HCT116 (cell line): ENCODE measurements around the gene TMEM132C.

Source experiments
- CEBPB ChIP-seq: IDR thresholded peaks from 2 replicates; pipeline ENCODE4 v1.6.1; 2012; ENCODE audit warnings: low read depth
- EGR1 ChIP-seq: IDR thresholded peaks from 2 replicates; pipeline ENCODE4 v1.6.1; 2012; ENCODE audit warnings: low read depth
- EZH2 ChIP-seq: fragments of 200-600 bp; sonication (generic); IDR thresholded peaks from 2 replicates; pipeline ENCODE4 v1.6.1; 2017; ENCODE audit warnings: antibody characterized with exemption, mixed run types
- EZH2phosphoT487 ChIP-seq: fragments of 200-600 bp; IDR thresholded peaks from 2 replicates; pipeline ENCODE4 v1.6.1; 2018; ENCODE audit warnings: antibody characterized with exemption, borderline replicate concordance
- POLR2A ChIP-seq: IDR thresholded peaks from 2 replicates; pipeline ENCODE4 v1.7.0; 2011; ENCODE audit warnings: borderline replicate concordance; ENCODE audit not compliant: insufficient read depth, insufficient read length; ENCODE audit errors: extremely low read depth
- POLR2AphosphoS5 ChIP-seq: IDR thresholded peaks from 2 replicates; pipeline ENCODE4 v1.6.1; 2011; ENCODE audit warnings: mild to moderate bottlenecking, low read depth, low read length, moderate library complexity
- RAD21 ChIP-seq: IDR thresholded peaks from 2 replicates; pipeline ENCODE4 v1.6.1; 2012; ENCODE audit warnings: low read depth, mild to moderate bottlenecking
- ZBTB33 ChIP-seq: IDR thresholded peaks from 2 replicates; pipeline ENCODE4 v1.6.1; 2011; ENCODE audit warnings: mild to moderate bottlenecking, low read length, moderate library complexity; ENCODE audit not compliant: insufficient replicate concordance; ENCODE audit errors: extremely low read depth
- TF ChIP-seq, protein P1 (sequence below): IDR thresholded peaks from 2 replicates; pipeline ENCODE4 v1.6.1; 2012; ENCODE audit warnings: low read depth
- TF ChIP-seq, protein P2 (sequence below), 3 experiments: fragments of 200-600 bp in 1 of 3; sonication (generic) in 1 of 3; IDR thresholded peaks in 2 of 3; conservative IDR thresholded peaks in 1 of 3; 2 replicates each; pipeline ENCODE4 v1.5.1; 2012 to 2017; ENCODE audit warnings: low read depth in 2 of 3, low read length in 2 of 3, antibody characterized with exemption in 1 of 3, borderline replicate concordance in 1 of 3, control low read depth in 1 of 3, mild to moderate bottlenecking in 1 of 3, mixed read lengths in 1 of 3, mixed run types in 1 of 3, moderate library complexity in 1 of 3; ENCODE audit not compliant: insufficient read depth in 1 of 3
- TF ChIP-seq, protein P3 (sequence below): IDR thresholded peaks from 2 replicates; pipeline ENCODE4 v1.6.1; 2012

- TF ChIP-seq, protein P1, sequence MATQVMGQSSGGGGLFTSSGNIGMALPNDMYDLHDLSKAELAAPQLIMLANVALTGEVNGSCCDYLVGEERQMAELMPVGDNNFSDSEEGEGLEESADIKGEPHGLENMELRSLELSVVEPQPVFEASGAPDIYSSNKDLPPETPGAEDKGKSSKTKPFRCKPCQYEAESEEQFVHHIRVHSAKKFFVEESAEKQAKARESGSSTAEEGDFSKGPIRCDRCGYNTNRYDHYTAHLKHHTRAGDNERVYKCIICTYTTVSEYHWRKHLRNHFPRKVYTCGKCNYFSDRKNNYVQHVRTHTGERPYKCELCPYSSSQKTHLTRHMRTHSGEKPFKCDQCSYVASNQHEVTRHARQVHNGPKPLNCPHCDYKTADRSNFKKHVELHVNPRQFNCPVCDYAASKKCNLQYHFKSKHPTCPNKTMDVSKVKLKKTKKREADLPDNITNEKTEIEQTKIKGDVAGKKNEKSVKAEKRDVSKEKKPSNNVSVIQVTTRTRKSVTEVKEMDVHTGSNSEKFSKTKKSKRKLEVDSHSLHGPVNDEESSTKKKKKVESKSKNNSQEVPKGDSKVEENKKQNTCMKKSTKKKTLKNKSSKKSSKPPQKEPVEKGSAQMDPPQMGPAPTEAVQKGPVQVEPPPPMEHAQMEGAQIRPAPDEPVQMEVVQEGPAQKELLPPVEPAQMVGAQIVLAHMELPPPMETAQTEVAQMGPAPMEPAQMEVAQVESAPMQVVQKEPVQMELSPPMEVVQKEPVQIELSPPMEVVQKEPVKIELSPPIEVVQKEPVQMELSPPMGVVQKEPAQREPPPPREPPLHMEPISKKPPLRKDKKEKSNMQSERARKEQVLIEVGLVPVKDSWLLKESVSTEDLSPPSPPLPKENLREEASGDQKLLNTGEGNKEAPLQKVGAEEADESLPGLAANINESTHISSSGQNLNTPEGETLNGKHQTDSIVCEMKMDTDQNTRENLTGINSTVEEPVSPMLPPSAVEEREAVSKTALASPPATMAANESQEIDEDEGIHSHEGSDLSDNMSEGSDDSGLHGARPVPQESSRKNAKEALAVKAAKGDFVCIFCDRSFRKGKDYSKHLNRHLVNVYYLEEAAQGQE = no peak
- TF ChIP-seq, protein P2, sequence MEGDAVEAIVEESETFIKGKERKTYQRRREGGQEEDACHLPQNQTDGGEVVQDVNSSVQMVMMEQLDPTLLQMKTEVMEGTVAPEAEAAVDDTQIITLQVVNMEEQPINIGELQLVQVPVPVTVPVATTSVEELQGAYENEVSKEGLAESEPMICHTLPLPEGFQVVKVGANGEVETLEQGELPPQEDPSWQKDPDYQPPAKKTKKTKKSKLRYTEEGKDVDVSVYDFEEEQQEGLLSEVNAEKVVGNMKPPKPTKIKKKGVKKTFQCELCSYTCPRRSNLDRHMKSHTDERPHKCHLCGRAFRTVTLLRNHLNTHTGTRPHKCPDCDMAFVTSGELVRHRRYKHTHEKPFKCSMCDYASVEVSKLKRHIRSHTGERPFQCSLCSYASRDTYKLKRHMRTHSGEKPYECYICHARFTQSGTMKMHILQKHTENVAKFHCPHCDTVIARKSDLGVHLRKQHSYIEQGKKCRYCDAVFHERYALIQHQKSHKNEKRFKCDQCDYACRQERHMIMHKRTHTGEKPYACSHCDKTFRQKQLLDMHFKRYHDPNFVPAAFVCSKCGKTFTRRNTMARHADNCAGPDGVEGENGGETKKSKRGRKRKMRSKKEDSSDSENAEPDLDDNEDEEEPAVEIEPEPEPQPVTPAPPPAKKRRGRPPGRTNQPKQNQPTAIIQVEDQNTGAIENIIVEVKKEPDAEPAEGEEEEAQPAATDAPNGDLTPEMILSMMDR (IDR thresholded peaks at IDR 0.05 in 2 of 3, conservative IDR thresholded peaks at IDR 0.05 in 1 of 3; ENCODE audit: borderline replicate concordance in 1 of 3, insufficient read depth in 1 of 3, low read depth in 2 of 3, low read length in 2 of 3) = no peak
- no peak for TF ChIP-seq CEBPB
- TF ChIP-seq EGR1 = no peak
- TF ChIP-seq EZH2phosphoT487 = no peak
- no peak for TF ChIP-seq RAD21
- no peak for TF ChIP-seq POLR2A
- no peak for TF ChIP-seq ZBTB33
- TF ChIP-seq EZH2 = no peak
- no peak for TF ChIP-seq POLR2AphosphoS5
- TF ChIP-seq, protein P3, sequence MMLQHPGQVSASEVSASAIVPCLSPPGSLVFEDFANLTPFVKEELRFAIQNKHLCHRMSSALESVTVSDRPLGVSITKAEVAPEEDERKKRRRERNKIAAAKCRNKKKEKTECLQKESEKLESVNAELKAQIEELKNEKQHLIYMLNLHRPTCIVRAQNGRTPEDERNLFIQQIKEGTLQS = no peak
Measured at GRCh38 chr12:128459067-128459466, 192.1 kb downstream of the TMEM132C start.
